ENCODE measurements around the gene CEP128.
A peak's percentile ranks its signal among the peaks of the same experiment; 100 is the strongest.

CEP128 gene

GRCh38 chr14:80620434-80620833 is 321.1 kb downstream of the CEP128 start:
- no peak for TF ChIP-seq CTCF (IDR thresholded peaks at IDR 0.05; ENCODE audit: low read depth, low read length, missing control alignments)
- H3K4me3 ChIP-seq (ENCODE audit: low read depth, low read length): no peak overlapping the region
- DNase-seq (ENCODE audit: low read depth): no peak

- no peak for DNase-seq (ENCODE audit: low read depth)
- TF ChIP-seq CTCF (IDR thresholded peaks at IDR 0.05; ENCODE audit: low read depth, low read length, missing control alignments): no peak
- H3K4me3 ChIP-seq (ENCODE audit: low read depth, low read length): no peak overlapping the region
Observed at GRCh38 chr14:80618751-80619329, 322.7 kb downstream of the CEP128 start.

GRCh38 chr14:80615831-80616230 is 325.7 kb downstream of the CEP128 start:
- peak; percentile 8 for DNase-seq (ENCODE audit: low read depth)
- H3K4me3 ChIP-seq (ENCODE audit: low read depth, low read length): no peak overlapping the region

GRCh38 chr14:80609055-80609454 is 332.5 kb downstream of the CEP128 start:
- no peak for DNase-seq (ENCODE audit: low read depth)
- no peak overlapping the region for H3K4me3 ChIP-seq (ENCODE audit: low read depth, low read length)
- no peak for TF ChIP-seq CTCF (IDR thresholded peaks at IDR 0.05; ENCODE audit: low read depth, low read length, missing control alignments)

More at GRCh38 chr14:80615831-80616230, 325.7 kb downstream of the CEP128 start:
- TF ChIP-seq CTCF (IDR thresholded peaks at IDR 0.05; ENCODE audit: low read depth, low read length, missing control alignments): no peak

GRCh38 chr14:80608563-80608962 is 333.0 kb downstream of the CEP128 start:
- no peak for TF ChIP-seq CTCF (IDR thresholded peaks at IDR 0.05; ENCODE audit: low read depth, low read length, missing control alignments)
- no peak for DNase-seq (ENCODE audit: low read depth)
- no peak overlapping the region for H3K4me3 ChIP-seq (ENCODE audit: low read depth, low read length)

GRCh38 chr14:80607430-80608190 is 333.9 kb downstream of the CEP128 start:
- no peak overlapping the region for H3K4me3 ChIP-seq (ENCODE audit: low read depth, low read length)
- peak; percentile 2 for TF ChIP-seq CTCF (IDR thresholded peaks at IDR 0.05; ENCODE audit: low read depth, low read length, missing control alignments)
- DNase-seq (ENCODE audit: low read depth): no peak
